Measurements from ENCODE around the gene KISS1R.

Gene KISS1R

GRCh38 chr19:932648-933552 is 15.8 kb downstream of the KISS1R start (continued):
- TF ChIP-seq ZNF449 (tag by site-specific recombination; IDR thresholded peaks at IDR 0.05) (peak; percentile 74; the same call in 1 of the 2 replicates), ZNF280C (tag by site-specific recombination; IDR thresholded peaks at IDR 0.05) (no peak)

GRCh38 chr19:933553-933882 is 16.4 kb downstream of the KISS1R start:
- H3K36me3 ChIP-seq (ENCODE audit: control insufficient read depth in 2 of 2, insufficient read depth in 1 of 2, low read length in 2 of 2), result peaks cover 0 to 46% of the 10 kb centered on the region in 2 experiments; a peak in 2 of 3 replicates
- H3K4me3 ChIP-seq (ENCODE audit: low read depth, low read length), result no peak overlapping the region
- H3K9me3 ChIP-seq (ENCODE audit: control insufficient read depth, insufficient read depth, low read depth, low read length), result no peaks in the 10 kb centered on the region
- TF ChIP-seq ZIC2 (tag by site-specific recombination; IDR thresholded peaks at IDR 0.05), result peak; percentile 28; the same call in 1 of the 2 replicates
- TF ChIP-seq PRDM4 (tag by site-specific recombination; IDR thresholded peaks at IDR 0.05), result peak; percentile 48; the same call in 1 of the 2 replicates
- TF ChIP-seq GLIS1 (tag by site-specific recombination; IDR thresholded peaks at IDR 0.05), result peak; percentile 70
- TF ChIP-seq ZNF449 (tag by site-specific recombination; IDR thresholded peaks at IDR 0.05), result peak; percentile 21; the same call in 1 of the 2 replicates
- no peak for TF ChIP-seq PRDM10 (tag by site-specific recombination; IDR thresholded peaks at IDR 0.05)
- POLR2A ChIA-PET, result interaction anchor here (0.6 kb wide), 1 partner anchor 92 kb away, joined by 4 read pairs; no protein-coding TSS in a partner anchor
- CTCF ChIA-PET, result no interaction called here
- no peaks in the 10 kb centered on the region for H3K4me1 ChIP-seq (ENCODE audit: control insufficient read depth, insufficient read depth, low read length)
- 0 out of 2 replicates have a peak overlapping the region, but pooled peaks have one; percentile 46 for H3K27ac ChIP-seq (ENCODE audit: extremely low read depth, low read depth, low read length)

- Histone ChIP-seq H3K36me3 (ENCODE audit: control insufficient read depth in 2 of 2, insufficient read depth in 1 of 2, low read length in 2 of 2) (peaks cover 0 to 43% of the 10 kb centered on the region in 2 experiments; a peak in 2 of 3 replicates), H3K27ac (ENCODE audit: extremely low read depth, low read depth, low read length) (0 out of 2 replicates have a peak overlapping the region, but pooled peaks have one; percentile 9), H3K4me3 (ENCODE audit: low read depth, low read length) (no peak overlapping the region), H3K9me3 (ENCODE audit: control insufficient read depth, insufficient read depth, low read depth, low read length) (no peaks in the 10 kb centered on the region), H3K4me1 (ENCODE audit: control insufficient read depth, insufficient read depth, low read length) (no peaks in the 10 kb centered on the region)
- CTCF ChIA-PET, result no interaction called here
- POLR2A ChIA-PET, result no interaction called here
- TF ChIP-seq ZNF324 (tag by site-specific recombination; IDR thresholded peaks at IDR 0.05), result no peak
- no peak for TF ChIP-seq ZNF521 (tag by site-specific recombination; IDR thresholded peaks at IDR 0.05)
- peak; percentile 89 for TF ChIP-seq BCL11B (tag by site-specific recombination; IDR thresholded peaks at IDR 0.05; ENCODE audit: low read depth)
- TF ChIP-seq KLF10 (tag by site-specific recombination; IDR thresholded peaks at IDR 0.05), result no peak
- TF ChIP-seq ZNF623 (tag by site-specific recombination; IDR thresholded peaks at IDR 0.05), result no peak
- TF ChIP-seq ZNF704 (tag by site-specific recombination; IDR thresholded peaks at IDR 0.05), result no peak
- 0 out of 2 replicates have a peak, but pooled peaks have one; percentile 36 for TF ChIP-seq BCL11A (tag by site-specific recombination; IDR thresholded peaks at IDR 0.05; ENCODE audit: low read depth)
Observed at GRCh38 chr19:934197-934840, 17.2 kb downstream of the KISS1R start.

Data from HEK293 (cell line).